ENCODE data around the gene TSPAN31. TPM values are rescaled to one million over a fixed set of nuclear protein-coding genes. Genes with fewer than 3 reads are reported as not detected.

Gene TSPAN31
- total and polyA plus RNA-seq, 8 donors = 33.5 to 83.8 (median 70.4) TPM

- Histone ChIP-seq H3K27ac (no peak overlapping the region), H3K9me3 (no peaks in the 10 kb centered on the region), H3K27me3 (peaks cover 0 to 7% of the 10 kb centered on the region in 2 donors), H3K4me3 (no peak overlapping the region), H3K4me1 (peaks cover 4 to 6% of the 10 kb centered on the region in 2 donors), H3K36me3 (peaks cover 0 to 66% of the 10 kb centered on the region in 2 donors)
- TF ChIP-seq, protein P1, sequence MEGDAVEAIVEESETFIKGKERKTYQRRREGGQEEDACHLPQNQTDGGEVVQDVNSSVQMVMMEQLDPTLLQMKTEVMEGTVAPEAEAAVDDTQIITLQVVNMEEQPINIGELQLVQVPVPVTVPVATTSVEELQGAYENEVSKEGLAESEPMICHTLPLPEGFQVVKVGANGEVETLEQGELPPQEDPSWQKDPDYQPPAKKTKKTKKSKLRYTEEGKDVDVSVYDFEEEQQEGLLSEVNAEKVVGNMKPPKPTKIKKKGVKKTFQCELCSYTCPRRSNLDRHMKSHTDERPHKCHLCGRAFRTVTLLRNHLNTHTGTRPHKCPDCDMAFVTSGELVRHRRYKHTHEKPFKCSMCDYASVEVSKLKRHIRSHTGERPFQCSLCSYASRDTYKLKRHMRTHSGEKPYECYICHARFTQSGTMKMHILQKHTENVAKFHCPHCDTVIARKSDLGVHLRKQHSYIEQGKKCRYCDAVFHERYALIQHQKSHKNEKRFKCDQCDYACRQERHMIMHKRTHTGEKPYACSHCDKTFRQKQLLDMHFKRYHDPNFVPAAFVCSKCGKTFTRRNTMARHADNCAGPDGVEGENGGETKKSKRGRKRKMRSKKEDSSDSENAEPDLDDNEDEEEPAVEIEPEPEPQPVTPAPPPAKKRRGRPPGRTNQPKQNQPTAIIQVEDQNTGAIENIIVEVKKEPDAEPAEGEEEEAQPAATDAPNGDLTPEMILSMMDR (IDR thresholded peaks at IDR 0.05) = no peak
- no peak for DNase-seq
- intact Hi-C loops (cut with DNase I) = no loop called here
- ATAC-seq = no peak
Measured at GRCh38 chr12:57722716-57723629, 21.9 kb upstream of the TSPAN31 start.

DNA sequence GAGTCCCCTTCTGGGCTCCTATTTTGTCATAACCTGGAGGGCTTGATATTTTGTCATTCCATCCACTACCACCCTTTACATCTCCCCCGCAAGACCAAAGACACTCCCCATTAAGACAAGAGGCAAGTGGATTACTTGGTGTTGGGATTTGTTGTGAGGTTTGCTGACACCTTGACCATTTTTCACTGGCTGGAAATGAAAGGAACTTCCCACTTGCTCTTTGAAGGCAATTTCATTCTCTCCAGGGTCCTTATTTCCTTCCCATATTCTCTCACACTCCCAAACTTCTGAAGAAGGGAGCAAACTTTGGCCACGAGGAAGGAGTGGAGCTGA, 21.2 kb upstream of the TSPAN31 start:
- Histone ChIP-seq H3K27ac (no peak overlapping the region), H3K9me3 (no peaks in the 10 kb centered on the region), H3K4me3 (no peak overlapping the region), H3K27me3 (peaks cover 0 to 7% of the 10 kb centered on the region in 2 donors), H3K4me1 (peaks cover 4 to 6% of the 10 kb centered on the region in 2 donors), H3K36me3 (peaks cover 0 to 66% of the 10 kb centered on the region in 2 donors)
- TF ChIP-seq, protein P1 (IDR thresholded peaks at IDR 0.05) = no peak
- DNase-seq = no peak
- intact Hi-C loops (cut with DNase I) = no loop called here
- ATAC-seq = no peak

GRCh38 chr12:57724003-57724935, 20.6 kb upstream of the TSPAN31 start:
- Histone ChIP-seq H3K4me3 (no peak overlapping the region), H3K36me3 (peaks cover 0 to 61% of the 10 kb centered on the region in 2 donors), H3K9me3 (no peaks in the 10 kb centered on the region), H3K27me3 (peaks cover 0 to 7% of the 10 kb centered on the region in 2 donors), H3K4me1 (peaks cover 4 to 6% of the 10 kb centered on the region in 2 donors), H3K27ac (no peak overlapping the region)
- intact Hi-C loops (cut with DNase I) = no loop called here
- no peak for DNase-seq
- TF ChIP-seq, protein P1 (IDR thresholded peaks at IDR 0.05) = no peak
- no peak for ATAC-seq

DNA sequence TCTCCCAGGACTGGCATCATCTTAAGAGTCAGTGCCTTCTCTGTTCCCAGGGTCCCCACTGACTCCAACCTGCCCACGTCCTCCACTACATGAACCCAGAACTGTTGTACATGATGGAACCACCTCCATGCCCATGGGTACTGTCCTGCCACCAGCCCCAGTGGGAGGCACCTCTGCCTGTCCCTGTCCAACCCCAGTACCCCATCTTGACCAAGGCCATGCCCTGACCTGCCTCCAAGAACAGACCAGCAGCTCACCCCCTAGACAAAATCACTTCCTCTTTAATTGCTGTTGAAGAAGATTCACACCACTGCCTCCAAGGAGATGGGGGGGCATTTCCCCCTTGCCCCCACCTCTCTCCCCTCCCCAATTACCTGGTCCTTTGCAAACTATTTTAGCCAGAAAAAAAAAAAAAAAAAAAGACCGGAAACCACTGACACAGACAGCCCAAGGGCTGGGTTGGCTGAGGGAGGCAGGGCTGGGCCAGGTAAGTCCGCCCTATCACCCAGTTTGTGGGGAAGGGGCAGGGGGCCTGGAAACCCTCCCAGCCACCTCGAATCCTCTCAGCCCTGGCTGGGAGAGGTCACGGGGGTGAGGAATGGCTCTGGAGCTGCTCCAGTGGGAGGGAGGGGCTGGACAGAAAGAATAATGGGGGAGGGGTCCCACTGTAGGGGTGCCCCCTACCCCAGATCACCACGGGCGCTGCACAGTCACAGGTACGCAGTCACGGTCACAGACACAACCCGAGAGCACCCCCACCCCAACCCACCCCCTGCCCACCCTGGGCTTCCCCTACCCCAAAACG, 19.7 kb upstream of the TSPAN31 start:
- TF ChIP-seq, protein P1 (IDR thresholded peaks at IDR 0.05) = no peak
- H3K4me1 ChIP-seq = peaks cover 4 to 6% of the 10 kb centered on the region in 2 donors
- ATAC-seq = no peak
- peaks cover 0 to 61% of the 10 kb centered on the region in 2 donors for H3K36me3 ChIP-seq
- H3K9me3 ChIP-seq = no peaks in the 10 kb centered on the region
- intact Hi-C loops (cut with DNase I) = no loop called here
- peaks cover 0 to 7% of the 10 kb centered on the region in 2 donors for H3K27me3 ChIP-seq
- no peak for DNase-seq
- no peak overlapping the region for H3K4me3 ChIP-seq
- H3K27ac ChIP-seq = no peak overlapping the region

All from left lung (tissue), 10 donors.